Right renal cortex interstitium (tissue), 3 donors: Measurements from ENCODE around the gene VWA8. TPM values are rescaled to one million over a fixed set of nuclear protein-coding genes. Genes with fewer than 3 reads are reported as not detected.

ENCODE experiments used
- DNase-seq, 3 donors: peaks; one replicate each; pipeline ENCODE4 v3.0.0-alpha.2; 2013; ENCODE audit warnings: low read depth in 3 of 3, low spot score in 2 of 3
- polyA plus RNA-seq, 3 donors: library from polyadenylated mRNA; unstranded; fragments of 120-200 nt; gene quantifications; one replicate each; pipeline ENCODE4 v1.2.1, GENCODE V29; 2013; ENCODE audit not compliant: insufficient read length in 3 of 3

Gene VWA8
- polyA plus RNA-seq, 3 donors: 20.5 to 23.8 (median 21.5) TPM

- no peak for DNase-seq
Measured at GRCh38 chr13:41699759-41700158, 261.1 kb downstream of the VWA8 start.

GRCh38 chr13:41697578-41697977, 263.3 kb downstream of the VWA8 start:
- DNase-seq: no peak

- no peak for DNase-seq
Measured at GRCh38 chr13:41696163-41697003, 264.5 kb downstream of the VWA8 start.

- peak; percentile 74 to 78 (median 76) for DNase-seq
Measured at GRCh38 chr13:41694545-41695301, 266.2 kb downstream of the VWA8 start.

GRCh38 chr13:41693434-41693833, 267.5 kb downstream of the VWA8 start:
- DNase-seq: no peak

- DNase-seq: no peak
Measured at GRCh38 chr13:41691274-41691673, 269.6 kb downstream of the VWA8 start.

- no peak for DNase-seq
Measured at GRCh38 chr13:41682766-41683165, 278.1 kb downstream of the VWA8 start.

GRCh38 chr13:41682001-41682400, 278.9 kb downstream of the VWA8 start:
- no peak for DNase-seq

- no peak for DNase-seq
Measured at GRCh38 chr13:41681587-41681986, 279.3 kb downstream of the VWA8 start.

GRCh38 chr13:41680900-41681299, 280.0 kb downstream of the VWA8 start:
- DNase-seq: no peak

- DNase-seq: no peak
Measured at GRCh38 chr13:41678848-41679247, 282.1 kb downstream of the VWA8 start.

- DNase-seq: no peak
Measured at GRCh38 chr13:41678249-41678648, 282.7 kb downstream of the VWA8 start.

- DNase-seq: no peak
Measured at GRCh38 chr13:41675306-41675705, 285.6 kb downstream of the VWA8 start.

- DNase-seq: no peak
Measured at GRCh38 chr13:41674246-41674645, 286.7 kb downstream of the VWA8 start.

GRCh38 chr13:41673640-41674039, 287.3 kb downstream of the VWA8 start:
- DNase-seq: no peak

- DNase-seq: no peak
Measured at GRCh38 chr13:41670873-41671443, 290.0 kb downstream of the VWA8 start.

- DNase-seq: peak; percentile 71 to 78 (median 74)
Measured at GRCh38 chr13:41668130-41668757, 292.7 kb downstream of the VWA8 start.

- DNase-seq: no peak
Measured at GRCh38 chr13:41666644-41667043, 294.3 kb downstream of the VWA8 start.

GRCh38 chr13:41660411-41660810, 300.5 kb downstream of the VWA8 start:
- no peak for DNase-seq

GRCh38 chr13:41658057-41658661, 302.8 kb downstream of the VWA8 start:
- DNase-seq: no peak

- no peak for DNase-seq
Measured at GRCh38 chr13:41655997-41656396, 304.9 kb downstream of the VWA8 start.
